ENCODE results near the gene LYZL4. TPM values are rescaled to one million over a fixed set of nuclear protein-coding genes. Genes with fewer than 3 reads are reported as not detected.

Gene LYZL4
- total and polyA plus RNA-seq, 12 donors, result not detected

DNA sequence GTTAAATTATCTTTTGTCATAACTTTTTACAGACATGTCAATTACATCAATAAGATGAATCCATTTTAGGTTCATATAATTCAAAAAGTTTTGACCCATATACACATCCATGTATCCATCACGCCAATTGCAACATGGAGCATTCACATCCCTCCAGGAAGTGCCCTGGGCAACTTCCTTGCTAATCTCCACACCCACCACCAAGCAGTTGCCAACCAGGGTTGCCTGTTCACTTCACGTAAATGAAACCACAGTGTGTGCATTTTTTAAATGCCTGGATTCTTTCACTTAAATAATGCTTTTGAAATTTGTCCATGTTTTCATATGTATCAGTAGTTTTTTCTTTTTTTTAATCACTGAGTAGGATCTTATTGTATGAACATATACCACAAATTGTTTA lies 40.7 kb upstream of the LYZL4 start:
- ATAC-seq (no peak), DNase-seq (no peak)
- intact Hi-C loops (cut with DNase I), result loop anchor here in 1 of 10 donors (5.0 kb wide), 1 partner anchor 549 kb away; no protein-coding TSS in a partner anchor
- Histone ChIP-seq H3K36me3 (no peaks in the 10 kb centered on the region), H3K4me1 (peaks cover 0 to 16% (median 13%) of the 10 kb centered on the region in 9 donors), H3K27ac (peak overlapping the region in 9 of 10 donors; percentile 26 to 87 (median 79)), H3K9me3 (peaks cover 0 to 16% (median 0%) of the 10 kb centered on the region in 11 donors), H3K27me3 (no peaks in the 10 kb centered on the region), H3K4me3 (no peak overlapping the region)
- 76 to 85% methylated on average over 2 of the region's 2 CpGs for WGBS, 2 donors
- TF ChIP-seq, protein P1, sequence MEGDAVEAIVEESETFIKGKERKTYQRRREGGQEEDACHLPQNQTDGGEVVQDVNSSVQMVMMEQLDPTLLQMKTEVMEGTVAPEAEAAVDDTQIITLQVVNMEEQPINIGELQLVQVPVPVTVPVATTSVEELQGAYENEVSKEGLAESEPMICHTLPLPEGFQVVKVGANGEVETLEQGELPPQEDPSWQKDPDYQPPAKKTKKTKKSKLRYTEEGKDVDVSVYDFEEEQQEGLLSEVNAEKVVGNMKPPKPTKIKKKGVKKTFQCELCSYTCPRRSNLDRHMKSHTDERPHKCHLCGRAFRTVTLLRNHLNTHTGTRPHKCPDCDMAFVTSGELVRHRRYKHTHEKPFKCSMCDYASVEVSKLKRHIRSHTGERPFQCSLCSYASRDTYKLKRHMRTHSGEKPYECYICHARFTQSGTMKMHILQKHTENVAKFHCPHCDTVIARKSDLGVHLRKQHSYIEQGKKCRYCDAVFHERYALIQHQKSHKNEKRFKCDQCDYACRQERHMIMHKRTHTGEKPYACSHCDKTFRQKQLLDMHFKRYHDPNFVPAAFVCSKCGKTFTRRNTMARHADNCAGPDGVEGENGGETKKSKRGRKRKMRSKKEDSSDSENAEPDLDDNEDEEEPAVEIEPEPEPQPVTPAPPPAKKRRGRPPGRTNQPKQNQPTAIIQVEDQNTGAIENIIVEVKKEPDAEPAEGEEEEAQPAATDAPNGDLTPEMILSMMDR (IDR thresholded peaks at IDR 0.05), result no peak

DNA sequence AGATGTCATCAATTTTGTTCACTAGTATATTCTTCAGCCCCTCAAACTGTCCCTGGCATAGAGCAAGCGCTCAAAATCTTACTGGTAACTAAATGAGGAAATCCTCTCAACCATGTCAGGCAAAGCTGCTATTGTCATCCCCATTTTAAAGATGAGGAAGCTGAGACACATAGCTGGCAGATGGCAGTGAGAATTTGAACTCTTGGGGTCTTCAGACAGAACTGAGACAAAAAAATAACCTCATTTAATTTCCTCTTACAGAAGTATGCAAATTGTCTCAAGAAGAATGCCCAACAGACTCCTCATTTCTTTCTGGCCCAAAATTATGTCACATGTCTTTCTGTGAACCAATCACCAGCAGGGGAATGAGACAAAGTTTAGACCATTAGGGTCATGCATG lies 40.2 kb upstream of the LYZL4 start:
- no peaks in the 10 kb centered on the region for H3K27me3 ChIP-seq
- TF ChIP-seq, protein P1 (IDR thresholded peaks at IDR 0.05), result no peak
- ATAC-seq (no peak), DNase-seq (no peak)
- WGBS, 2 donors, result 96 to 97% methylated on average over 1 of the region's 1 CpG
- intact Hi-C loops (cut with DNase I), result loop anchor here in 1 of 10 donors (5.0 kb wide), 1 partner anchor 548 kb away; no protein-coding TSS in a partner anchor
- no peaks in the 10 kb centered on the region for H3K36me3 ChIP-seq
- H3K4me1 ChIP-seq, result peaks cover 0 to 16% (median 13%) of the 10 kb centered on the region in 9 donors
- peak overlapping the region in 5 of 10 donors; percentile 73 to 87 (median 81) for H3K27ac ChIP-seq
- no peak overlapping the region for H3K4me3 ChIP-seq
- peaks cover 0 to 16% (median 0%) of the 10 kb centered on the region in 11 donors for H3K9me3 ChIP-seq

DNA sequence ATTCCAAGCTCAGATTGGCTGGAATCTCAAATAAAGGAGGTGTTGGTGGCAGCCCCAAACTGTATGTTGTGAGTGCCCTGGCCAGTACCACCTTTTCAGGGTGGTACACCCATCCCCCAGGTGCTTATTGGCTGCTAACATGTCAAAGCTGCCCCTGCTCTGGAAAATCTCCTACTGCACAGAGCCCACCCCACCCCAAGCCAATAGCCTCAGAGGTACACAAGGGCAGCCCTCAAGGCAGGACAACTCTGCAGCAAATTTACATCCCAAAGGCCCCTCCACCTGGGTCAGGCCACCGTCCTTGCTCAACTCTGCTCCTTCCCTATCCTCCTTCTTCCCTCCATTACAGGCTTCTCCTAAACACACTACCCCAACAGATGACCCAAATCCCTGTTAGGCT lies 37.1 kb upstream of the LYZL4 start:
- no peaks in the 10 kb centered on the region for H3K36me3 ChIP-seq
- no peak overlapping the region for H3K4me3 ChIP-seq
- H3K27ac ChIP-seq, result no peak overlapping the region
- TF ChIP-seq, protein P1 (IDR thresholded peaks at IDR 0.05), result no peak
- WGBS, 2 donors, result 87 to 89% methylated on average over 1 of the region's 1 CpG
- H3K27me3 ChIP-seq, result peaks cover 0 to 7% (median 0%) of the 10 kb centered on the region in 7 donors
- H3K4me1 ChIP-seq, result peaks cover 0 to 16% (median 13%) of the 10 kb centered on the region in 9 donors
- ATAC-seq (no peak), DNase-seq (no peak)
- no peaks in the 10 kb centered on the region for H3K9me3 ChIP-seq
- intact Hi-C loops (cut with DNase I), result loop anchor here in 5 of 10 donors (10.0 kb wide), 3 partner anchors 97 to 553 kb away; no protein-coding TSS in a partner anchor

DNA sequence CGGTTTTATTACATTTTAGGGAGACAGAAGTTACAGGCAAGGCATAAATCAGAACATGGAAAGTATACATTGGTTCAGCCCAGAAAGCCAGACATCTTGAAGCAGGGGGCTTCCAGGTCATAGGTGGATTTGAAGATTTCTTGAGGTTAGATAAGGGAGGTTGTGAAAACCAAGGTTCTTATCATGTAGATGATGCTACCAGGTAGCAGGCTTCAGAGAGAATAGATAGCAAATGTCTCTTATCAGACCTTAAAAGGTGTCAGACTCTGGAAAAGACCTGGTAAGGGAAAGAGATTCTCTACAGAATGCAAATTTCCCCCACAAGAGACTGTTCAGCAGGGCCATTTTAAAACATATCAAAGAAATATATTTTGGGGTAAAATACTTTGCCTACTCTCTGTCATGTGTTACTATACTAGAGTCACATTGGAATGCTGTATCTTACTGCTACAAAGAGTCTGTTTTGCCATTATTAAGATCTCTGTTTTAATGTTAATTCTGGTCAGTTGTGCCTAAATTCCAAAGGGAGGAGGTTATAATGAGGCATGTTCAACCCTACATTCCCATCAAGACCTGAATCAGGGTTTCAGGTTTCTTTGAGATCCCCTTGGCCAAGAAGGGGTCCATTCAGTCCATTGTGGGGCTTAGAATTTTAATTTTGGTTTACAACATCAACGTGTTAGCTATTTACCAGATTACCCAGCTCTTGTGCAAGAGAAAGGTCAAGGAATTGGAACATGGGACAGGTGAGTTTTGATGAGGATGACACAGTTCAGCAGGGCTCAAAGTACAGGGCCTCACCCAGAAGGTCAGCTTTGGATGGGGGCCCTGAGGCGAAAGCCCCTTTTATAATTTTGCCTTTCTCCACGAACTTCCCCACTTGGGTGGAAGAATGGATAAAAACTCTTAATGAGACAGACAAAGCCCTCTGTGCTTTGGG lies 36.0 kb upstream of the LYZL4 start:
- H3K4me3 ChIP-seq, result no peak overlapping the region

More for the DNA sequence above, 36.0 kb upstream of the LYZL4 start:
- 79 to 84% methylated on average over 4 of the region's 4 CpGs for WGBS, 2 donors
- no peak for DNase-seq
- TF ChIP-seq, protein P1 (IDR thresholded peaks at IDR 0.05), result no peak
- ATAC-seq, result no peak
- Histone ChIP-seq H3K27ac (no peak overlapping the region), H3K4me1 (peaks cover 0 to 7% (median 4%) of the 10 kb centered on the region in 9 donors), H3K27me3 (peaks cover 0 to 7% (median 0%) of the 10 kb centered on the region in 7 donors), H3K36me3 (no peaks in the 10 kb centered on the region), H3K9me3 (no peaks in the 10 kb centered on the region)
- intact Hi-C loops (cut with DNase I), result loop anchor here in 5 of 10 donors (10.0 kb wide), 3 partner anchors 98 to 552 kb away; no protein-coding TSS in a partner anchor
